NB4 (cell line): ENCODE data around the gene MKRN1.

Experiments used
- DNase-seq: peaks from one replicate; pipeline ENCODE4 v3.0.0; 2010; ENCODE audit warnings: low read depth
- H3K4me3 ChIP-seq: one replicate; pipeline ENCODE4 v1.5.1; 2011; ENCODE audit warnings: mild to moderate bottlenecking, low read depth, low read length, moderate library complexity
- MYC ChIP-seq: IDR thresholded peaks from 2 replicates; pipeline ENCODE4 v1.6.1; 2011; ENCODE audit warnings: low read depth, low read length
- POLR2A ChIP-seq: IDR thresholded peaks from 2 replicates; pipeline ENCODE4 v1.6.1; 2011; ENCODE audit warnings: mild to moderate bottlenecking; ENCODE audit not compliant: insufficient read length; ENCODE audit errors: extremely low read depth
- TF ChIP-seq, protein P1 (sequence below): IDR thresholded peaks from 2 replicates; pipeline ENCODE4 v1.6.1; 2011; ENCODE audit warnings: low read depth, low read length
- TF ChIP-seq, protein P2 (sequence below): IDR thresholded peaks from one replicate; pipeline ENCODE4 v1.5.1; 2012; ENCODE audit warnings: low read depth, low read length

Gene MKRN1, protein sequence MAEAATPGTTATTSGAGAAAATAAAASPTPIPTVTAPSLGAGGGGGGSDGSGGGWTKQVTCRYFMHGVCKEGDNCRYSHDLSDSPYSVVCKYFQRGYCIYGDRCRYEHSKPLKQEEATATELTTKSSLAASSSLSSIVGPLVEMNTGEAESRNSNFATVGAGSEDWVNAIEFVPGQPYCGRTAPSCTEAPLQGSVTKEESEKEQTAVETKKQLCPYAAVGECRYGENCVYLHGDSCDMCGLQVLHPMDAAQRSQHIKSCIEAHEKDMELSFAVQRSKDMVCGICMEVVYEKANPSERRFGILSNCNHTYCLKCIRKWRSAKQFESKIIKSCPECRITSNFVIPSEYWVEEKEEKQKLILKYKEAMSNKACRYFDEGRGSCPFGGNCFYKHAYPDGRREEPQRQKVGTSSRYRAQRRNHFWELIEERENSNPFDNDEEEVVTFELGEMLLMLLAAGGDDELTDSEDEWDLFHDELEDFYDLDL

DNA sequence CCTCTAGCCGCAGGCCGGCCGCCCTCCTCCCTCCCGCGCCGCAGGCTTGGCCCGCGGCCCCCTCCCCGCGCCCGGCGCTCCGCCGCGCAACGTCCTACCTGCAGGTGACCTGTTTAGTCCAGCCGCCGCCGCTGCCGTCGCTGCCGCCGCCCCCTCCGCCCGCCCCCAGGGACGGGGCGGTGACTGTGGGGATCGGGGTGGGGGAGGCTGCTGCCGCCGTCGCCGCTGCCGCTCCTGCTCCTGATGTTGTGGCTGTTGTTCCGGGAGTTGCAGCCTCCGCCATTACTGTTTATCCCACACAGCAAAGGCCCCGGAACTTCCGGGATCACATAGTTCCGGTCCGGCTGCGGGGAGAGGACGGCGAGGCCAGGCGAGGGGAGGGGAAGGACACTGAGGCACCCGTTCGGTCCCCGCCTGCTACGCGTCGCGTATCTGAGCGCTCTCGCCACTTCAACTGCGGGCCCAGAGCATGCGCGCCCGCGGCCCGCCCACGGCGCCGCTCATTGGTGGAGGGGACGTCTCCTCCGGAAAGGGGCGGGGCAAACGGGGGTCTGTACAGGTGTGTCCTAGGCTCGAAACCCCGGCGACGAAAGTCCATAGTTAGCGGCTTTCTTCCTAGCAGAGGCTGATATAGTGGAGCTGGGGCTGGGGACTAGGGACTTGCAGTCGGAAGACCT lies at the start of gene MKRN1:
Gene MKRN1, minus strand, starts transcription at position 444 of the 677 bp plus-strand sequence. Its CDS starts 161 bp downstream, at position 283.
- peak within 1 kb of the TSS; percentile 96 for H3K4me3 ChIP-seq
- TF ChIP-seq POLR2A, result peak; percentile 70
- TF ChIP-seq, protein P1, sequence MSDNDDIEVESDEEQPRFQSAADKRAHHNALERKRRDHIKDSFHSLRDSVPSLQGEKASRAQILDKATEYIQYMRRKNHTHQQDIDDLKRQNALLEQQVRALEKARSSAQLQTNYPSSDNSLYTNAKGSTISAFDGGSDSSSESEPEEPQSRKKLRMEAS, result 0 out of 2 replicates have a peak, but pooled peaks have one; percentile 28
- TF ChIP-seq MYC, result no peak
- TF ChIP-seq, protein P2, sequence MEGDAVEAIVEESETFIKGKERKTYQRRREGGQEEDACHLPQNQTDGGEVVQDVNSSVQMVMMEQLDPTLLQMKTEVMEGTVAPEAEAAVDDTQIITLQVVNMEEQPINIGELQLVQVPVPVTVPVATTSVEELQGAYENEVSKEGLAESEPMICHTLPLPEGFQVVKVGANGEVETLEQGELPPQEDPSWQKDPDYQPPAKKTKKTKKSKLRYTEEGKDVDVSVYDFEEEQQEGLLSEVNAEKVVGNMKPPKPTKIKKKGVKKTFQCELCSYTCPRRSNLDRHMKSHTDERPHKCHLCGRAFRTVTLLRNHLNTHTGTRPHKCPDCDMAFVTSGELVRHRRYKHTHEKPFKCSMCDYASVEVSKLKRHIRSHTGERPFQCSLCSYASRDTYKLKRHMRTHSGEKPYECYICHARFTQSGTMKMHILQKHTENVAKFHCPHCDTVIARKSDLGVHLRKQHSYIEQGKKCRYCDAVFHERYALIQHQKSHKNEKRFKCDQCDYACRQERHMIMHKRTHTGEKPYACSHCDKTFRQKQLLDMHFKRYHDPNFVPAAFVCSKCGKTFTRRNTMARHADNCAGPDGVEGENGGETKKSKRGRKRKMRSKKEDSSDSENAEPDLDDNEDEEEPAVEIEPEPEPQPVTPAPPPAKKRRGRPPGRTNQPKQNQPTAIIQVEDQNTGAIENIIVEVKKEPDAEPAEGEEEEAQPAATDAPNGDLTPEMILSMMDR, result no peak
- peak; percentile 98 for DNase-seq

DNA sequence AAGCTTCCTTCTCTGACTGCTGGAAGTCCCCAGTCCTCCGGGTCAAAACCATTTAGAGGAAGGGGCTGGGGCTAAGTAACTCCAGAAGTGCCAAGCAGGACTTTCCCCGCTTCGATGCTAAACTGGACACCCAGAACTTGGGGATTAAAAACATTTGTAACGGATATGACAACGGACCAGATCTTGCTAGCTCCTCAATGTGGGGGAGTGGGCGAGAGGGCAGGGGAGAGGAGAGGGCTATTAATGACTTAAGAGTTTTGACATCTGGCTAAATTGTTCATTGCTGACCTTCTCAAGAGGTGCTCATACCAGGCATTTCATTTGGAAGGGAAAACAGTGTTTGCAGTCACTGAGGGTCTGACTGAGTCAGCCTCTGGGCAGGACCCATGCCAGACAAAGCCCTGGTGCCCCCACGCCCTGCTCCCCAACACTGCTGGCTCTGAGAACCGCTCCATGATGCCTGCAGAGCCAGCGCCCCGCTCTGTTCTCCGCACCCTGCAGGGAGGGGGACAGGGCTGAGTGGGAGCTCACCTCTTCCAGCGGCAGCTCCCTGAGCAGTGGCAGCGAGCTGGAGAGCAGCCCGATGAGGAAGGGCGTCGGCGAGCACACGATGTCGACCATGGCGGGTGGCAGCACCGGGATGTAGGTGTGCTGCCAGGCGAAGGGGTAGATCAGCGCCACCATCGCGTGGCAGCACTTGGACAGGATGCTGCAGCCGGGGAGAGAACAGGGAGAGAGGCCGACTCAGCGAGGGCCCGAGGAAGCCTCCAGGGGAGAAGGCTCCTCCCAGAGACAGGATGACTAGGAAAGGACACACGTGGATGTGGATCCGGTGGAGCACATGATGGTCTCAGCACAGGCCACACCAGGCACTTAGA lies 47.7 kb upstream of the MKRN1 start:
- TF ChIP-seq, protein P2, result no peak
- TF ChIP-seq POLR2A (no peak), MYC (no peak)
- TF ChIP-seq, protein P1, result no peak
- H3K4me3 ChIP-seq, result no peak overlapping the region
- no peak for DNase-seq

DNA sequence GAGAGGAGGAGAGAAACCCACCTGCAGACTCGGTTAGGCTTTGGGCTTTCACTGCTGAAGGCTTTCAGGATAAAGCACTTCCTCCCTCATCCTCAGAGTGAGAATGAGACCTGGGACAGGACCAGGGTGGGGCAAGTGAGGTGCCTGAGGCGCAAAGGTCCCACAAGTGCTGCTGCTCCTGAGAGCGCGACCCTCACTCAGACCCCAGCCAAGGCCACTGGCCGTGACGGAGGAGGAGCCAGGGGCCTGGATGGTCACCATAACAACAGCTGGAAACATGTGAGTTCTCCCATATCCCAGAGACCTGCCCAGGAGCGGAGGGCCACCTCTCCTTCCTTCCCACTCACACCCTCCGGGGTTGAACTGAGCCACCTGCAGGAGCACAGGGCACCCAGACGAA lies 46.9 kb upstream of the MKRN1 start:
- H3K4me3 ChIP-seq, result no peak overlapping the region
- DNase-seq, result no peak
- TF ChIP-seq POLR2A (no peak), MYC (no peak)
- TF ChIP-seq, protein P1, result no peak
- TF ChIP-seq, protein P2, result no peak

DNA sequence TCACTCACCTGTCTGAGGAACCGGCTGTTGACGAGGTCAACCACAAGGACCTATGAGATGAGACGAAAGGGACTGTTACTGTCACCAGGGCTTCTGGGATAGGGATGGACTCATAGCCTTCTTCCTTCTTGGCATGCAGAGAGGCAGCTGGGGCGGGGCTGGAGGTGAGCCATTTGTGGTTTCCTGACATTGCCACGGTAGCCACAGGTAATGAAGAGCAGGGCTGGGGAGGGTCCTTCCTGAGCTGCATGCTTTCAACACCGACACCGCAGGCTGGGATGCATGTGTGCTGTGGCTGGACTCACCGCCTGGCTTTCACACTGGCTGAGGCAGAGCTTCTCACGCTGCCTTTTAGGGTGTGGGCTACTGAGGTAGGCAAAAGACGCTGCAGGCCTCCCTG lies 46.4 kb upstream of the MKRN1 start:
- TF ChIP-seq, protein P1, result no peak
- TF ChIP-seq, protein P2, result no peak
- no peak for TF ChIP-seq MYC
- no peak for TF ChIP-seq POLR2A
- DNase-seq, result no peak
- no peak overlapping the region for H3K4me3 ChIP-seq

DNA sequence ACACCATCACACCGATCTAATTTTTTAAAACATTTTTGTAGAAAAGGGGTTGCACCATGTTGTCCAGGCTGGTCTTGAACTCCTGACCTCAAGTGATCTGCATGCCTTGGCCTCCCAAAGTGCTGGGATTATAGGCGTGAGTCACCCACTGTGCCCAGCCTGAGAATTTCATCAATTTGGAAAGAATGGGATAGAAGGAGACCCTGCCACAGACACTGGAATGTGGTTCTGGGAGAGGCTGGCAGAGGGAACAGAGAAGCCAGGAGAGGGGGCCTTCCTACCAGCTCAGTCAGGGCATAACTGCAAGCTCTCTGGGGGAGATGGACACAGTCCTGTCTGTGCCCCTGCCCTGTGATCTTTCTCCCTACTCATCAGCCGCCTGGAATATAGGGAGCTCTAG lies 42.1 kb upstream of the MKRN1 start:
- no peak for DNase-seq
- TF ChIP-seq, protein P1, result no peak
- TF ChIP-seq POLR2A, result no peak
- no peak for TF ChIP-seq MYC
- TF ChIP-seq, protein P2, result no peak
- H3K4me3 ChIP-seq, result no peak overlapping the region
